Measurements from ENCODE around the gene PSD4. TPM values are rescaled to one million over a fixed set of nuclear protein-coding genes. Genes with fewer than 3 reads are reported as not detected.

The PSD4 gene
- total and polyA plus RNA-seq, 2 of the 8 experiments (the other 6 are each of a cell fraction or from before 2014, with no cell fraction given): 0.53 to 1.2 TPM

DNA sequence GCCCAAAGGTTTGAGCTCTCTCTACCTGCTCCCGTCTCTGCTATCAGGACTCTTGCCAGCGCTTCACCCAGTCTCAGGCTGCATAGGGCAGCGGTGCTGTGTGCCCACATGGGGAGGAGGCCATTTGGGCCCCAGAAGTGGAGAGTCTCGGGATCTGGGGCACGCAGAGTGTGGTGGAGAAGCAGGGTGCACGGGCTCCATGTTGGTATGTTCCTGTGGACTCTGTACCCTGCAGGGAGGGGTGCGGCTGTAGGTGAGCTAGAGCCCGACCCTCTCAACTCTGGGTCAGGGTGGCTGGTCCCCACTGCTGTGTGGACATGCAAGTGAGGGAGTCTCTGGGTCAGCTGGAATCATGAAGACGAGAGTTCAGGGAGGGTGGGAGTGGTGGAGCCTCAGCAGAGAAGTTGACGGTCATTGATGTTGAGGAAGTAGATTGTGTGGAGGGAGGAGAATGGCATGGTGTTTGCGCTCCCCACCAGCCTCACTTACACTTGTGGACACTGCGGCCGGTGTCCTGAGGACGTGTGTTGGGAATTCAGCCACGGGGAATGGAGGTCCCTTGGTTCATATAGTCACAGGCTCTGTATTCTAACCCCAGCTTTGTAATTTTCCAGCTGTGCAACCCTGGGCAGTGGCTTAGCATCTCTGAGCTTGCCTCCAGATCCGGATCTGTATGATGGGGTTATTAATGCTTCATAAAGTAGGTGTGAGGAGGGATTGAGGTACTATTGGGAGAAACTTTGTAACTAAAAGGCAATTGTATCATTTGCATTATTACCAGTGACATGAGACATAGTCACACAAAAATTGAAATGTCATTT lies 840 bp upstream of the PSD4 start:
- no peak for FAIRE-seq
- no peaks in the 10 kb centered on the region for H3K27me3 ChIP-seq (replicated peaks in 1 of 4; ENCODE audit: control insufficient read depth in 3 of 4, extremely low read depth in 1 of 4, insufficient read depth in 3 of 4, low read length in 3 of 4)
- no peaks in the 10 kb centered on the region for H3K36me3 ChIP-seq (ENCODE audit: control insufficient read depth in 2 of 4, insufficient read depth in 4 of 4, low read length in 3 of 4)
- H2AFZ ChIP-seq (ENCODE audit: low read length): no peak overlapping the region
- H3K4ac ChIP-seq (replicated peaks; ENCODE audit: insufficient read length, low read depth, low read length): no peak overlapping the region
- peak overlapping the region; percentile 69; the same call in 1 of the 2 replicates for H4K8ac ChIP-seq (ENCODE audit: extremely low read depth, insufficient read depth, low read length)
- H3K9me3 ChIP-seq (ENCODE audit: insufficient read depth in 2 of 2, low read depth in 1 of 2, low read length in 1 of 2): no peaks in the 10 kb centered on the region
- 93% methylated on average over 16 of the region's 16 CpGs; no CpG with 5 or more reads in 1 of the 2 experiments for WGBS, 2 experiments (ENCODE audit: extremely low coverage in 1 of 2, insufficient coverage in 1 of 2, insufficient read length in 1 of 2, insufficient replicate concordance in 2 of 2, low coverage in 1 of 2, low lambda C conversion rate in 2 of 2, missing lambda C conversion rate in 1 of 2)
- H4K5ac ChIP-seq (ENCODE audit: insufficient read length, low read depth, low read length): no peak overlapping the region
- H3K4me2 ChIP-seq (ENCODE audit: insufficient read depth in 1 of 2, low read depth in 2 of 2, low read length in 2 of 2): no peak overlapping the region
- H4K20me1 ChIP-seq (replicated peaks in 1 of 2; ENCODE audit: control insufficient read depth in 1 of 2, insufficient read depth in 2 of 2, low read length in 2 of 2): no peaks in the 10 kb centered on the region
- no peak overlapping the region for H2AK5ac ChIP-seq (ENCODE audit: low read depth, low read length)
- H4K91ac ChIP-seq (replicated peaks; ENCODE audit: insufficient read length, low read length): no peak overlapping the region
- H3K4me3 ChIP-seq (ENCODE audit: extremely low read depth in 1 of 4, insufficient read depth in 2 of 4, low read depth in 3 of 4, low read length in 4 of 4): no peak overlapping the region
- no peak overlapping the region for H2BK15ac ChIP-seq (ENCODE audit: low read length)
- no peak overlapping the region for H3K18ac ChIP-seq (ENCODE audit: extremely low read depth, low read length)
- H2BK5ac ChIP-seq (ENCODE audit: low read depth, low read length): no peak overlapping the region
- H3K4me1 ChIP-seq (replicated peaks in 1 of 4; ENCODE audit: control insufficient read depth in 3 of 4, insufficient read depth in 4 of 4, low read length in 3 of 4): peaks cover 0 to 3% (median 0%) of the 10 kb centered on the region in 4 experiments; a peak in 3 of 7 replicates
- H3K14ac ChIP-seq (ENCODE audit: insufficient read length): no peak overlapping the region
- H3K27ac ChIP-seq (ENCODE audit: low read depth, low read length): no peak overlapping the region
- no peaks in the 10 kb centered on the region for H3K79me2 ChIP-seq (ENCODE audit: control insufficient read depth in 1 of 2, insufficient read depth in 2 of 2, low read length in 2 of 2)
- no peaks in the 10 kb centered on the region for H3K23me2 ChIP-seq (ENCODE audit: low read depth, low read length)
- ChIA-PET CTCF (ENCODE audit: partially characterized antibody) (interaction anchor here (0.6 to 6.2 kb wide), 11 partner anchors 8 to 114 kb away, joined by 3 to 63 read pairs (median 11); partner anchors contain the start of gene IL36RN), POLR2A (ENCODE audit: partially characterized antibody) (interaction anchor here (1.6 to 2.0 kb wide), 2 partner anchors 8 to 10 kb away, joined by 4 read pairs; no protein-coding TSS in a partner anchor)
- H3K79me1 ChIP-seq (ENCODE audit: low read depth, low read length): no peaks in the 10 kb centered on the region
- H3K56ac ChIP-seq (replicated peaks; ENCODE audit: insufficient read length, low read depth, low read length): no peak overlapping the region
- H2BK20ac ChIP-seq (ENCODE audit: low read length): no peak overlapping the region
- no peak for DNase-seq (ENCODE audit: low read depth in 1 of 2, low spot score in 2 of 2)
- H2BK120ac ChIP-seq (replicated peaks; ENCODE audit: low read depth, low read length): no peak overlapping the region
- no peak overlapping the region for H3K23ac ChIP-seq (ENCODE audit: insufficient read length)
- H3K9ac ChIP-seq (replicated peaks in 1 of 4; ENCODE audit: extremely low read depth in 1 of 4, low read depth in 3 of 4, low read length in 3 of 4): no peak overlapping the region
- peak overlapping the region; percentile 17; the same call in 1 of the 2 replicates for H2BK12ac ChIP-seq (ENCODE audit: low read depth, low read length)
- TF ChIP-seq KDM5A (IDR thresholded peaks at IDR 0.05; ENCODE audit: low read length) (no peak), NANOG (IDR thresholded peaks at IDR 0.05; ENCODE audit: insufficient read depth, low read depth, low read length, poor library complexity, severe bottlenecking) (no peak), CREB1 (IDR thresholded peaks at IDR 0.05) (no peak), SIX5 (IDR thresholded peaks at IDR 0.05; ENCODE audit: low read depth, low read length) (no peak), EP300 (IDR thresholded peaks at IDR 0.05; ENCODE audit: borderline replicate concordance in 1 of 2, low read depth in 2 of 2, low read length in 2 of 2) (no peak), POLR2A (IDR thresholded peaks at IDR 0.05; ENCODE audit: control extremely low read depth in 1 of 2, low read depth in 2 of 2, low read length in 2 of 2) (no peak), EGR1 (IDR thresholded peaks at IDR 0.05; ENCODE audit: borderline replicate concordance, low read depth, low read length) (no peak), GABPA (IDR thresholded peaks at IDR 0.05; ENCODE audit: borderline replicate concordance, insufficient read depth, low read length) (no peak), RBBP5 (IDR thresholded peaks at IDR 0.05; ENCODE audit: borderline replicate concordance, low read depth, low read length) (no peak)
- TF ChIP-seq, protein P1, sequence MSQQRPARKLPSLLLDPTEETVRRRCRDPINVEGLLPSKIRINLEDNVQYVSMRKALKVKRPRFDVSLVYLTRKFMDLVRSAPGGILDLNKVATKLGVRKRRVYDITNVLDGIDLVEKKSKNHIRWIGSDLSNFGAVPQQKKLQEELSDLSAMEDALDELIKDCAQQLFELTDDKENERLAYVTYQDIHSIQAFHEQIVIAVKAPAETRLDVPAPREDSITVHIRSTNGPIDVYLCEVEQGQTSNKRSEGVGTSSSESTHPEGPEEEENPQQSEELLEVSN (IDR thresholded peaks at IDR 0.05): no peak
- TF ChIP-seq, protein P2, sequence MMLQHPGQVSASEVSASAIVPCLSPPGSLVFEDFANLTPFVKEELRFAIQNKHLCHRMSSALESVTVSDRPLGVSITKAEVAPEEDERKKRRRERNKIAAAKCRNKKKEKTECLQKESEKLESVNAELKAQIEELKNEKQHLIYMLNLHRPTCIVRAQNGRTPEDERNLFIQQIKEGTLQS (IDR thresholded peaks at IDR 0.05; ENCODE audit: insufficient read depth, low read depth, low read length): no peak
